SK-N-SH (cell line): ENCODE data around the gene SUGP2. TPM values are rescaled to one million over a fixed set of nuclear protein-coding genes. Genes with fewer than 3 reads are reported as not detected.

Experiments
- CTCF ChIA-PET: fragments of 300-600, 350-600 bp; formaldehyde crosslinking; extraction: SDS; loops from one replicate; lab custom pipeline; 2021; lab: Yijun Ruan, JAX
- POLR2A ChIA-PET: fragments of 350-600 bp; sonication (Branson Sonifier 250); formaldehyde crosslinking; extraction: SDS; loops from one replicate; lab custom pipeline; 2020; ENCODE audit warnings: antibody characterized with exemption, inconsistent platforms; lab: Yijun Ruan, JAX
- DNase-seq: peaks from one replicate; pipeline ENCODE4 v3.0.0; 2012
- H2AFZ ChIP-seq: fragments of 200-600 bp; sonication (generic); 2 replicates; pipeline ENCODE4 v1.8.1; 2016; ENCODE audit warnings: antibody characterized with exemption, mild to moderate bottlenecking, low read depth
- H3F3A ChIP-seq: fragments of 200-600 bp; sonication (generic); replicated peaks from 2 replicates; pipeline ENCODE3; 2016; ENCODE audit warnings: antibody characterized with exemption, mild to moderate bottlenecking; ENCODE audit not compliant: insufficient read depth
- H3K27ac ChIP-seq, 2 experiments: fragments of 200-500 bp in 1 of 2; fragments of 200-600 bp in 1 of 2; sonication (Bioruptor generic) in 1 of 2; sonication (generic), shearing (Covaris generic) in 1 of 2; 2 replicates each; pipeline versions ENCODE4 v1.5.1 to v1.6.1; 2014 to 2016; ENCODE audit warnings: low read depth in 2 of 2, inconsistent platforms in 1 of 2, low read length in 1 of 2, mild to moderate bottlenecking in 1 of 2, mixed read lengths in 1 of 2
- H3K27me3 ChIP-seq: fragments of 200-600 bp; sonication (generic), shearing (Covaris generic); 2 replicates; pipeline ENCODE4 v1.6.1; 2016; ENCODE audit warnings: mixed run types; ENCODE audit not compliant: insufficient read depth
- H3K36me3 ChIP-seq, 2 experiments: fragments of 200-500 bp in 1 of 2; fragments of 200-600 bp in 1 of 2; sonication (Bioruptor generic) in 1 of 2; sonication (generic) in 1 of 2; replicated peaks in 1 of 2; 2 replicates each; pipeline versions ENCODE3 to v1.5.1; 2014 to 2016; ENCODE audit warnings: low read length in 1 of 2, mild to moderate bottlenecking in 1 of 2; ENCODE audit not compliant: insufficient read depth in 2 of 2, control insufficient read depth in 1 of 2
- H3K4me1 ChIP-seq, 2 experiments: fragments of 200-500 bp in 1 of 2; fragments of 200-600 bp in 1 of 2; sonication (Bioruptor generic) in 1 of 2; sonication (generic), shearing (Covaris generic) in 1 of 2; 2 replicates each; pipeline versions ENCODE4 v1.5.1 to v1.6.1; 2014 to 2016; ENCODE audit warnings: low read depth in 1 of 2, low read length in 1 of 2, mixed run types in 1 of 2; ENCODE audit not compliant: insufficient read depth in 2 of 2, control insufficient read depth in 1 of 2
- H3K4me2 ChIP-seq: fragments of 200-600 bp; sonication (generic), shearing (Covaris generic); 2 replicates; pipeline ENCODE4 v1.6.1; 2017; ENCODE audit warnings: mixed run types
- H3K4me3 ChIP-seq, 2 experiments: fragments of 200-500 bp in 1 of 2; fragments of 200-600 bp in 1 of 2; sonication (Bioruptor generic) in 1 of 2; sonication (generic), shearing (Covaris generic) in 1 of 2; 2 replicates each; pipeline versions ENCODE4 v1.5.1 to v1.8.1; 2014 to 2016; ENCODE audit warnings: low read depth in 2 of 2, inconsistent platforms in 1 of 2, low read length in 1 of 2, mild to moderate bottlenecking in 1 of 2, mixed read lengths in 1 of 2, moderate library complexity in 1 of 2
- H3K79me2 ChIP-seq: fragments of 200-600 bp; sonication (generic); 2 replicates; pipeline ENCODE4 v1.8.1; 2017; ENCODE audit warnings: mild to moderate bottlenecking; ENCODE audit not compliant: insufficient read depth
- H3K9ac ChIP-seq: fragments of 200-600 bp; sonication (generic); 2 replicates; pipeline ENCODE4 v1.6.1; 2017; ENCODE audit warnings: mixed run types
- H3K9me2 ChIP-seq: fragments of 200-600 bp; sonication (generic); 2 replicates; pipeline ENCODE4 v1.6.1; 2017; ENCODE audit warnings: mixed run types
- H3K9me3 ChIP-seq: fragments of 200-600 bp; sonication (generic); 2 replicates; pipeline ENCODE4 v1.6.1; 2017; ENCODE audit warnings: mixed run types, mild to moderate bottlenecking, moderate library complexity
- H4K20me1 ChIP-seq: fragments of 200-600 bp; sonication (generic); 2 replicates; pipeline ENCODE4 v1.6.1; 2017; ENCODE audit warnings: mild to moderate bottlenecking, mixed run types; ENCODE audit not compliant: insufficient read depth
- CHD2 ChIP-seq: fragments of 150-350 bp; IDR thresholded peaks from 2 replicates; pipeline ENCODE4 v1.6.1; 2018; ENCODE audit warnings: low read length; ENCODE audit not compliant: partially characterized antibody
- ELF1 ChIP-seq: IDR thresholded peaks from 2 replicates; pipeline ENCODE4 v1.4.0; 2012
- EZH2phosphoT487 ChIP-seq: fragments of 200-600 bp; sonication (generic); IDR thresholded peaks from 2 replicates; pipeline ENCODE4 v1.6.1; 2017; ENCODE audit warnings: low read depth, mixed run types, mild to moderate bottlenecking, antibody characterized with exemption, moderate library complexity, borderline replicate concordance
- FOXJ3 ChIP-seq: sonication (generic); formaldehyde crosslinking; IDR thresholded peaks from 2 replicates; pipeline ENCODE4 v1.5.1; 2020; ENCODE audit warnings: mild to moderate bottlenecking, missing genetic modification reagents
- FOXM1 ChIP-seq: IDR thresholded peaks from 2 replicates; pipeline ENCODE4 v1.4.0; 2012; ENCODE audit warnings: low read depth, mild to moderate bottlenecking
- GABPA ChIP-seq: IDR thresholded peaks from 2 replicates; pipeline ENCODE4 v1.4.0; 2012; ENCODE audit warnings: low read depth, mild to moderate bottlenecking
- GATA2 ChIP-seq: sonication (generic); formaldehyde crosslinking; IDR thresholded peaks from 2 replicates; pipeline ENCODE4 v1.5.0; 2020; ENCODE audit warnings: mild to moderate bottlenecking, missing genetic modification reagents
- IRF3 ChIP-seq: fragments of 150-350 bp; IDR thresholded peaks from 2 replicates; pipeline ENCODE4 v1.6.1; 2016; ENCODE audit warnings: mild to moderate bottlenecking, low read depth, low read length
- JUND ChIP-seq: IDR thresholded peaks from 2 replicates; pipeline ENCODE4 v1.4.0; 2012
- MEF2A ChIP-seq: IDR thresholded peaks from 2 replicates; pipeline ENCODE4 v1.4.0; 2012; ENCODE audit warnings: low read depth, borderline replicate concordance
- MXI1 ChIP-seq: IDR thresholded peaks from 2 replicates; pipeline ENCODE4 v1.6.1; 2012; ENCODE audit warnings: mild to moderate bottlenecking, low read depth, low read length, improper control_type of control experiment
- NRF1 ChIP-seq: IDR thresholded peaks from 2 replicates; pipeline ENCODE4 v1.6.1; 2012; ENCODE audit warnings: low read depth, mild to moderate bottlenecking, low read length
- PBX3 ChIP-seq: IDR thresholded peaks from 2 replicates; pipeline ENCODE4; 2012
- RAD21 ChIP-seq: IDR thresholded peaks from 2 replicates; pipeline ENCODE4 v1.6.1; 2012; ENCODE audit warnings: mild to moderate bottlenecking, low read length
- RCOR1 ChIP-seq: fragments of 150-350 bp; IDR thresholded peaks from 2 replicates; pipeline ENCODE4 v1.6.1; 2017; ENCODE audit warnings: antibody characterized with exemption, low read length
- RFX5 ChIP-seq: IDR thresholded peaks from 2 replicates; pipeline ENCODE4 v1.6.1; 2012; ENCODE audit warnings: mild to moderate bottlenecking, improper control_type of control experiment, low read length
- TCF12 ChIP-seq: IDR thresholded peaks from 2 replicates; pipeline ENCODE4 v1.4.0; 2012
- TEAD4 ChIP-seq: IDR thresholded peaks from 2 replicates; pipeline ENCODE4 v1.4.0; 2012; ENCODE audit warnings: mild to moderate bottlenecking, borderline replicate concordance; ENCODE audit not compliant: insufficient read depth
- USF1 ChIP-seq: IDR thresholded peaks from 2 replicates; pipeline ENCODE4 v1.4.0; 2012; ENCODE audit warnings: low read depth, borderline replicate concordance
- ZBTB33 ChIP-seq: IDR thresholded peaks from 2 replicates; pipeline ENCODE4 v1.4.0; 2012; ENCODE audit warnings: low read depth, borderline replicate concordance
- WGBS: methylation state at CpG from one replicate; pipeline ENCODE4 v1.1.6; 2017; ENCODE audit warnings: low lambda C conversion rate; 5-methylcytosine and 5-hydroxymethylcytosine counted together
- polyA plus RNA-seq, 3 experiments: library from polyadenylated mRNA; depleted of rRNA; stranded (reverse); fragments of >200 nt; gene quantifications; 2 replicates each; pipeline ENCODE4 v1.2.3, GENCODE V29; 2012

SUGP2 gene
- polyA plus RNA-seq, 1 of the 3 experiments (the other 2 are of a cell fraction): 56.3 TPM

- Histone ChIP-seq H3K27ac (no peak overlapping the region), H3K36me3 (no peaks in the 10 kb centered on the region), H3K9me2 (no peaks in the 10 kb centered on the region), H3K27me3 (no peaks in the 10 kb centered on the region), H3F3A (no peaks in the 10 kb centered on the region), H3K9me3 (no peaks in the 10 kb centered on the region), H3K4me3 (no peak overlapping the region), H3K4me2 (no peak overlapping the region), H3K79me2 (no peaks in the 10 kb centered on the region), H2AFZ (no peak overlapping the region), H3K4me1 (no peaks in the 10 kb centered on the region; a peak in 1 of 4 replicates), H4K20me1 (no peaks in the 10 kb centered on the region), H3K9ac (no peak overlapping the region)
- CTCF ChIA-PET: no interaction called here
- 88% methylated on average over 14 of the region's 16 CpGs for WGBS
- no peak for TF ChIP-seq GABPA
- DNase-seq: no peak
- POLR2A ChIA-PET: no interaction called here
Measured at GRCh38 chr19:19081642-19082151, 48.4 kb upstream of the SUGP2 start.

- ChIA-PET CTCF (no interaction called here), POLR2A (no interaction called here)
- DNase-seq: no peak
- H3F3A ChIP-seq: no peaks in the 10 kb centered on the region
- no peaks in the 10 kb centered on the region for H3K79me2 ChIP-seq
- no peak overlapping the region for H2AFZ ChIP-seq
- no peaks in the 10 kb centered on the region for H3K9me3 ChIP-seq
- H3K9me2 ChIP-seq: no peaks in the 10 kb centered on the region
- no peak overlapping the region for H3K9ac ChIP-seq
- TF ChIP-seq CHD2: no peak
- no peak for TF ChIP-seq ELF1
- no peak for TF ChIP-seq TEAD4
- no peak for TF ChIP-seq GATA2 (CRISPR knock-in tag)
- no peak for TF ChIP-seq PBX3
- TF ChIP-seq FOXJ3 (CRISPR knock-in tag): no peak
- no peak for TF ChIP-seq JUND
- TF ChIP-seq NRF1: no peak
- no peak for TF ChIP-seq ZBTB33
- TF ChIP-seq USF1: no peak
- TF ChIP-seq MXI1: no peak
- no peak for TF ChIP-seq FOXM1
- no peak for TF ChIP-seq TCF12
- no peak for TF ChIP-seq RAD21
- TF ChIP-seq EZH2phosphoT487: no peak
- no peak for TF ChIP-seq RFX5
- no peak for TF ChIP-seq GABPA
- no peak for TF ChIP-seq IRF3
- TF ChIP-seq RCOR1: no peak
- no peak for TF ChIP-seq MEF2A
- no peaks in the 10 kb centered on the region for H3K36me3 ChIP-seq
- 94% methylated on average over 1 of the region's 1 CpG for WGBS
- no peak overlapping the region for H3K27ac ChIP-seq
- H3K4me2 ChIP-seq: no peak overlapping the region
- no peaks in the 10 kb centered on the region for H4K20me1 ChIP-seq
- H3K4me1 ChIP-seq: peaks cover 0 to under 1% of the 10 kb centered on the region in 2 experiments; a peak in 1 of 4 replicates
- no peak overlapping the region for H3K4me3 ChIP-seq
- no peaks in the 10 kb centered on the region for H3K27me3 ChIP-seq
Measured at GRCh38 chr19:19079571-19079970, 46.3 kb upstream of the SUGP2 start.
